Neutrophil (primary cell): ENCODE results near the gene LCN12.

Experiments
- H3K27ac ChIP-seq: fragments of 200-600 bp; sonication (generic); 2 replicates; pipeline ENCODE4 v1.5.1; 2016; ENCODE audit warnings: mild to moderate bottlenecking, moderate library complexity
- H3K27me3 ChIP-seq: fragments of 200-600 bp; sonication (generic); 2 replicates; pipeline ENCODE4 v1.6.0; 2016; ENCODE audit warnings: mild to moderate bottlenecking
- H3K36me3 ChIP-seq: fragments of 200-600 bp; sonication (generic); 2 replicates; pipeline ENCODE4 v1.5.1; 2017
- H3K4me1 ChIP-seq, 2 experiments: fragments of 200-600 bp in 1 of 2; sonication (generic) in 1 of 2; 1 replicate in 1 of 2; 2 replicates in 1 of 2; pipeline versions ENCODE4 v1.5.1 to v1.6.1; 2013 to 2016; ENCODE audit warnings: low read depth in 1 of 2, low read length in 1 of 2, mild to moderate bottlenecking in 1 of 2, moderate library complexity in 1 of 2; ENCODE audit not compliant: control insufficient read depth in 1 of 2, insufficient read depth in 1 of 2
- H3K4me3 ChIP-seq, 2 experiments: fragments of 200-600 bp in 1 of 2; sonication (generic) in 1 of 2; 1 replicate in 1 of 2; 2 replicates in 1 of 2; pipeline ENCODE4 v1.5.1; 2013 to 2016; ENCODE audit warnings: low read depth in 1 of 2, low read length in 1 of 2, mild to moderate bottlenecking in 1 of 2, moderate library complexity in 1 of 2
- H3K9me3 ChIP-seq: fragments of 200-600 bp; sonication (generic); 2 replicates; pipeline ENCODE4 v1.5.1; 2016
- CTCF ChIP-seq: fragments of 200-600 bp; sonication (generic); IDR thresholded peaks from 2 replicates; pipeline ENCODE4 v1.5.1; 2016; ENCODE audit warnings: antibody characterized with exemption

LCN12 gene

GRCh38 chr9:136981588-136982231, 29.6 kb downstream of the LCN12 start:
- Histone ChIP-seq H3K36me3 (no peaks in the 10 kb centered on the region), H3K27me3 (peaks cover 98% of the 10 kb centered on the region), H3K4me1 (peaks cover 0 to 6% of the 10 kb centered on the region in 2 experiments), H3K9me3 (no peaks in the 10 kb centered on the region), H3K4me3 (no peak overlapping the region), H3K27ac (no peak overlapping the region)
- no peak for TF ChIP-seq CTCF

- Histone ChIP-seq H3K27ac (no peak within 1 kb of the TSS), H3K4me1 (peaks cover 0 to 6% of the 10 kb centered on the region in 2 experiments), H3K36me3 (no peaks in the 10 kb centered on the region), H3K9me3 (no peaks in the 10 kb centered on the region), H3K4me3 (no peak within 1 kb of the TSS), H3K27me3 (peaks cover 98% of the 10 kb centered on the region)
- TF ChIP-seq CTCF = no peak
Observed at GRCh38 chr9:136982232-136983051, 30.4 kb downstream of the LCN12 start, which contains the start of gene LCNL1. Gene LCNL1, plus strand, starts transcription at chr9:136982993. Its CDS starts 594 bp downstream, at chr9:136983587.

- Histone ChIP-seq H3K9me3 (no peaks in the 10 kb centered on the region), H3K36me3 (no peaks in the 10 kb centered on the region), H3K27me3 (peaks cover 98% of the 10 kb centered on the region), H3K27ac (no peak overlapping the region), H3K4me1 (peaks cover 0 to 1% of the 10 kb centered on the region in 2 experiments), H3K4me3 (no peak overlapping the region)
- no peak for TF ChIP-seq CTCF
Observed at GRCh38 chr9:136983167-136983566, 31.1 kb downstream of the LCN12 start.

GRCh38 chr9:136983656-136984314, 31.7 kb downstream of the LCN12 start:
- no peak for TF ChIP-seq CTCF
- no peaks in the 10 kb centered on the region for H3K36me3 ChIP-seq
- peaks cover 99% of the 10 kb centered on the region for H3K27me3 ChIP-seq
- no peak overlapping the region for H3K27ac ChIP-seq
- no peaks in the 10 kb centered on the region for H3K4me1 ChIP-seq
- H3K4me3 ChIP-seq = no peak overlapping the region
- H3K9me3 ChIP-seq = no peaks in the 10 kb centered on the region

DNA sequence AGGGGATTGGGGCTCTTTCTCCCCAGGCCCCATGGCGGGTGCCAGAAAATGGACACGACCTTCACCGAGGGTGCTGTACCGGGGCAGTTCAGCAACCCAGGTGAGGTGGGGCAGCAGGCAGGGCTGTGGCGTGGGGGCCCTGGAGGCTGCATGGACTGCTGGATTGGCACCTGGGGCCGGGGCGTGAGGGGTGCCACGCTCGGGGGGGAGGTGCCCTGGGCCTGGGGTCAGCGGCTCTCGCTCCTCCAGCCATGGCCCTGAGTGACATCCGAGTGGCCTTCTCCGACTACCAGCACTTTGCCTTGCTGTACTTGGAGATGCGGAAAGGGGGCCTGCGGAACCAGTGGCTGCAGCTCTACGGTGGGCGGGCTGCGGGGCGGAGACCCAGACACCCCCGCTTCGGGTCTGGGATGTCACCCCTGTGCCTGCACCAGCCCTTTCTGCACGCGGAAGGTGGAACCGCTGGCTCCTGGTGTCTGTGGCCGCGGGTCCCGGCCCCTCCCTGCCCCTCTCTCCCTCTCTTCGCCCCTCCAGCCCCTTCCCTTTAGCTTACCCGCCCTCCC, 32.5 kb downstream of the LCN12 start:
- no peak for TF ChIP-seq CTCF
- Histone ChIP-seq H3K36me3 (no peaks in the 10 kb centered on the region), H3K9me3 (no peaks in the 10 kb centered on the region), H3K4me3 (no peak overlapping the region), H3K27me3 (peaks cover 97% of the 10 kb centered on the region), H3K27ac (no peak overlapping the region), H3K4me1 (no peaks in the 10 kb centered on the region)
